Gastroesophageal sphincter (tissue), 3 donors: ENCODE results near the gene BDP1.

ENCODE experiments used
- CTCF ChIP-seq, 4 experiments: fragments of 200-600 bp in 2 of 4; fragments of 450-650 bp in 2 of 4; sonication (generic) in 1 of 4; IDR thresholded peaks; one replicate each; pipeline ENCODE4 v1.5.1; 2017 to 2019; ENCODE audit warnings: antibody characterized with exemption in 4 of 4, mild to moderate bottlenecking in 2 of 4, moderate library complexity in 2 of 4
- POLR2A ChIP-seq, 2 donors: fragments of 450-650 bp; IDR thresholded peaks; one replicate each; pipeline ENCODE4 v1.6.1; 2017; ENCODE audit warnings: antibody characterized with exemption in 2 of 2, mild to moderate bottlenecking in 2 of 2, moderate library complexity in 1 of 2

GRCh38 chr5:71582945-71583584 is 127.6 kb downstream of the BDP1 start:
- TF ChIP-seq CTCF (IDR thresholded peaks at IDR 0.05) (no peak), POLR2A (IDR thresholded peaks at IDR 0.05) (no peak)
